Measurements from ENCODE around the gene TDRD3.

TDRD3 gene

DNA sequence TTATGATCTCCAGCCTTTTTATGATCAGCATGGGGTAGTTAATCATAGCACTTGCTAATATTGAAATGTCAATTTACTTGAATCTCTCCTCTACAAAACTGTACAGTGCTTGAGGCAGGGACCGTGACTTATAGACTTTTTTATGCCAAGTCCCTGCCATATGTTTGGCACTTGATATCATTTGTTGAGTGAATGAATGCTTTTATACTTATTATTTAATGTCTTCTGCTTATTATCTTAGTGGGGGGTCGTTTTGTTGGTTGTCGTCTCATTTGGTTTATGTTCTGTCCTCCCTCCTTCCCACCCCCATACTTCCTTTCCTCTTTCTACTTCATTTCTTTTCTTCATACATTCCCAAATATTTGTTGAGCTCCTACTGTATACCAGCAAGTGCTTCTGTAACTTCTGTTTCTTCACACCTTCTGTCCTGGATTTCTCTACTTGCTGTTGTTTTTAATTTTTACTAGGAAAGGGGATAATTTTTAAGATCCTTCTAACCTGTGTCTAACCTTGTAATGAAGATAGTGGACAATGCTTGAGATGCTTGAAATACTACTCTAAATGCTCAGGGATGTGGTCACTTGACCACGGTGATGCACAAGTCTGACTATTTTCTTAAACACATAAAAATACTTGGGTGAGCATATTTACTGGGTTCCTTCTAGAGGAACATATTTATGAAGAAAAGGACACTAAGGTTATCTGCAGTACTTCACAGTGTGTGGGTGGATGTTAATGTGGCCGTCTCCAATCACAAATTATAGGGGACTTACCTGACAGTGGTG lies 223.8 kb downstream of the TDRD3 start:
- in situ Hi-C loops (cut with HindIII; ENCODE audit: low pct_ligation_motif_present, low sequenced_read_pairs), result no loop called here
- DNase-seq, result no peak
- TF ChIP-seq CTCF (IDR thresholded peaks at IDR 0.05; ENCODE audit: low read depth, low read length, missing control alignments), result no peak
- no peaks in the 10 kb centered on the region for H3K36me3 ChIP-seq (replicated peaks)
- no peaks in the 10 kb centered on the region for H3K27me3 ChIP-seq (replicated peaks)
- no peak overlapping the region for H3K27ac ChIP-seq
- H3K4me3 ChIP-seq (ENCODE audit: low read depth, low read length), result no peak overlapping the region

DNA sequence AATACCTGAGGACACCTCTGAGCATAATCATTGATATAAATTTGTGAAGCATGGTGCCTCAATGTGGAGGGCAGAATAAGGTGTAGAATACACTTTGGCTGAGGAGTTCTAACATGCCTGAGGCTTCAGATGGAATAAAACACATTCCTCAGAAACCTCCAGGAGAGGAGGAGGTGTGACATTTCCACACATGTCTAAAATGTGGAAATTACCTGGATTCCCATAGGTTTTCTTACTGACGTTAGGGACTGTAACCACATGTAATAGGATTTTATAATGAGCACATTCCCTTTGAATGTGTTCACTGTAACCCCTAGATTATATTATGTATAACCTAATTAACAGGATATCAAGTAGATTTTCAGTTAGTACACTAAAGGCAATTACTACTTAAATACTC lies 226.1 kb downstream of the TDRD3 start:
- H3K27me3 ChIP-seq (replicated peaks), result no peaks in the 10 kb centered on the region
- in situ Hi-C loops (cut with HindIII; ENCODE audit: low pct_ligation_motif_present, low sequenced_read_pairs), result no loop called here
- H3K27ac ChIP-seq, result no peak overlapping the region
- no peak overlapping the region for H3K4me3 ChIP-seq (ENCODE audit: low read depth, low read length)
- no peaks in the 10 kb centered on the region for H3K36me3 ChIP-seq (replicated peaks)
- no peak for DNase-seq
- TF ChIP-seq CTCF (IDR thresholded peaks at IDR 0.05; ENCODE audit: low read depth, low read length, missing control alignments), result no peak
